GM18870 (cell line): Measurements from ENCODE around the gene PPM1G.

ENCODE experiments used
- ATAC-seq: cut with Tn5 transposase; IDR thresholded peaks from one replicate; pipeline ENCODE4 v1.9.1; 2021; ENCODE audit warnings: moderate library complexity; ENCODE audit not compliant: unreplicated experiment

Gene PPM1G

GRCh38 chr2:27412419-27413152, 3.2 kb upstream of the PPM1G start:
- ATAC-seq, result no peak

- peak; percentile 30 for ATAC-seq
Measured at GRCh38 chr2:27408601-27409320, 630 bp downstream of the PPM1G start.

- no peak for ATAC-seq
Measured at GRCh38 chr2:27407798-27408491, 1.4 kb downstream of the PPM1G start.

DNA sequence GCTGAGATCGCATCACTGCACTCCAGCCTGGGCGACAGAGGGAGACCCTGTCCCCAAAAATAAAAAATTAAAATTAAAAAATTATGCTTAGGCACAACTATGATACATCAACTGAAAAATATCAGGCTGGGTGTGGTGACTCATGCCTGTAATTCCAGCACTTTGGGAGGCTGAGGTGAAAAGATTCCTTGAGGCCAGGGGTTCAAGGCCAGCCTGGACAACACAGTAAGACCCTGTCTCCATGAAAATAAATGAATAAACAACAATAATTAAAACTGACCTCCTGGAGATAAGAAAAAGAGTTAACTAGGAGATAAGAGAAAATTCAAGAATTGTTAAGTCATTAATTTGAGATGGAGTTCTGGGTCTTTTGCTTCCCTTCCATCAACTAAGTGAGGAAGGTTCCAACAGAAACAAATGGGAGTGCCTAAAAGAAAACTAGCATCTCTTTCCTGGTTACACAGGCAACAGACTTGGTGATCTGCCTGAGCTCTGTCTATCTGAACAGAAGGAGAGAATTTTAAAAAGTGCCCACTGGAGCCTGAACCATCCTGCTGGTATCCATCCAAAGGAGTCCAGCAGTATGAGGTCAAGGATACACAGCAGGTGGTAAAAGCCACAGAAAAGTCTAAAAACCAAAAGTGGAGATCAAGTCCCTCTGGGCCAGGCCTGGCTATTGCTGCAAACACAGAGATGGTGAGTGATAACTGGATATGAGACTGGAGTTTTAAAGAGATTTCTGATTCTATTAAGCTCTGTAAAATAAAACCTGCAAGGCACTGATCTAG, 8.8 kb downstream of the PPM1G start:
- ATAC-seq, result no peak

DNA sequence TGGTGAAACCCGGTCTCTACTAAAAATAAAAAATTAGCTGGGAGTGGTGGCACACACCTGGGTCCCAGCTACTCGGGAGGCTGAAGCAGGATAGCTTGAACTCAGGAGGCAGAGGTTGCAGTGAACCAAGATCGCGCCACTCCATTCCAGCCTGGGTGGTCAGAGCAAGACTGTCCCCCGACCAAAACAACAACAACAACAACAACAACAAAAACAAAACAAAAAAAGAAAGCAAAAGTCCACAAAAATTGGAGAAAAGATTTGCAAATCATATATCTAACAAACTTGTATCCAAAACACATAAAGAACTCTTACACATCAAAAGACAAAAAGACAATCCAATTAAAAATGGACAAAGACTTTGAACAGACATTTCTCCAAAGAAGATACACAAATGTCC, 10.4 kb downstream of the PPM1G start:
- ATAC-seq, result no peak

DNA sequence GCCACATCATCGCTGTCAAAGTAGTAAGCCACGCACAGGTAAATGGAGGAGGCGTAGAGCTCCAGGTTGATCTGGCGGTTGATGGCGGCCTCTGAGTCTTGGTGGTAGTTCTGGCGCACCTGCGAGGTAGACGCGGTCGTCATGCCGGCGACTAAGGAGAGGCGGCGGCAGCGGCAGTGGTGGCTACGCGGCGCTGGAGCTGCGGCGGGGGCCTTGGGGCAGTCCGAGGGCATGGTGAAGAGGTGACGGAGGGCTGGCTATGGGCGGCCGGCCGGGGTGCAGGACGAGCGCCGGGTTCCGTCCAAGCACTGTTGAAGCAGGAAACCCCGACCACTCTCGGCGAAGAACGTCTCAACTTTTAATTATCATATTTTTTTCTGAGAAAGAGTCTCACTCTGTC, 16.2 kb downstream of the PPM1G start:
- no peak for ATAC-seq

DNA sequence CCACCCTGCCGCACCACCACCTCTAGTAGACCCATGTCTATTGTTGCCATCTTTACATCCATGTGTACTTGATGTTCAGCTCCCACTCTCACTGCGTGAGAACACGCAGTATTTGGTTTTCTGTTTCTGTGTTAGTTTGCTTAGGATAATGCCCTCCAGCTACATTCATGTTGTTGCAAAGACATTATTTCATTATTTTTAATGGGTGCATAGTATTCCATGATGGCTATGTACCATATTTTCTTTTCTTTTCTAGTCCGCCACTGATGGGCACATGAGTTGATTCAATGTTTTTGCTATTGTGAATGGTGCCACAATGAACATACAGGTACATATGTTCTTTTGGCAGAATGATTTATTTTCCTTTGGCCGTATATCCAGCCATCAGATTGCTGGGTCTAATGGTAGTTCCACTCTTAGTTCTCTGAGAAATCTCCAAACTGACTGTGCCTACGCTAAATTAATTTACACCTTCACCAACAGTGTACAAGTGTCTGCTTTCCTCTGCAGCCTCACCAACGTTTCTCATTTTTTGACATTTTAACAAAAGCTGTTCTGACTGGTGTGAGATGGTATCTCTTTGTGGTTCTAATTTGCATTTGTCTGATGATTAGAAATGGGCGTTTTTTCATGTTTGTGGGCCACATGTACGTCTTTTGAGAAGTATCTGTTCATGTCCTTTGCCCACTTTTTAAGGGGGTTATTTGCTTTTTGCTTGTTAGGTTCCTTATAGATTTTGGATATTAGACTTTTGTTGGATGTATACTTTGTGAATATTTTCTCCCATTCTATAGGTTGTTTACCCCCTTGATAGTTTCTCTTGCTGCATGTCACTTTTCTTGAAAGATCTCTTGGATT, 18.3 kb downstream of the PPM1G start:
- ATAC-seq, result no peak

DNA sequence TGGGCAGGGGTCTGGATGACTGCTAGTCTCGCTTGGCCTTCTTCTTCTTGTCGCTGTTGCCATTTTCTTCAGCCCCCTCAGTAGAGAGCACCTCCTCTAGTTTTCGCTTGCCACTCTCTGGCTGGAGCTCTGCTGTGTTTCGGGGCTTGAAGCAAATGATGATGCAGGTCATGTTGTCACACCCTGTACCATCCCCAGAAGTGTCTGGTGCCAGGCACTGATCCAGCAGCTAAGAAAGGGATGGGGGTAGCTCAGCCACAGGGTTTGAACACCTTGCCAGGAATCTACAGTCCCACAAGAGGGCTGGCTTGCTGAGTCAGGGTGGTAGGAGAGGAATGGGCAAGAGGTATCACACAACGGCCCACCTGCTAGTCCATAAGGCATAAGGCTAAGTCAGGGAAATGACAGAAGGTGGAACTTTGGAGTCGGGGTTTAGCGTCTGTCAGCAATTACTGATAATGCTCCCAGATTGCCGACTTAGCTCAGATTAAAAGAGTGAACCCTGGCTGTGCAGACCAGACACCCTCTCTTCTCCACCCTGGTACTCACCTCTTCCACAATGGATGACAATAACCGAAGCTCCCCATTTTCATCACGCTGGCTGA, 27.7 kb downstream of the PPM1G start:
- no peak for ATAC-seq

DNA sequence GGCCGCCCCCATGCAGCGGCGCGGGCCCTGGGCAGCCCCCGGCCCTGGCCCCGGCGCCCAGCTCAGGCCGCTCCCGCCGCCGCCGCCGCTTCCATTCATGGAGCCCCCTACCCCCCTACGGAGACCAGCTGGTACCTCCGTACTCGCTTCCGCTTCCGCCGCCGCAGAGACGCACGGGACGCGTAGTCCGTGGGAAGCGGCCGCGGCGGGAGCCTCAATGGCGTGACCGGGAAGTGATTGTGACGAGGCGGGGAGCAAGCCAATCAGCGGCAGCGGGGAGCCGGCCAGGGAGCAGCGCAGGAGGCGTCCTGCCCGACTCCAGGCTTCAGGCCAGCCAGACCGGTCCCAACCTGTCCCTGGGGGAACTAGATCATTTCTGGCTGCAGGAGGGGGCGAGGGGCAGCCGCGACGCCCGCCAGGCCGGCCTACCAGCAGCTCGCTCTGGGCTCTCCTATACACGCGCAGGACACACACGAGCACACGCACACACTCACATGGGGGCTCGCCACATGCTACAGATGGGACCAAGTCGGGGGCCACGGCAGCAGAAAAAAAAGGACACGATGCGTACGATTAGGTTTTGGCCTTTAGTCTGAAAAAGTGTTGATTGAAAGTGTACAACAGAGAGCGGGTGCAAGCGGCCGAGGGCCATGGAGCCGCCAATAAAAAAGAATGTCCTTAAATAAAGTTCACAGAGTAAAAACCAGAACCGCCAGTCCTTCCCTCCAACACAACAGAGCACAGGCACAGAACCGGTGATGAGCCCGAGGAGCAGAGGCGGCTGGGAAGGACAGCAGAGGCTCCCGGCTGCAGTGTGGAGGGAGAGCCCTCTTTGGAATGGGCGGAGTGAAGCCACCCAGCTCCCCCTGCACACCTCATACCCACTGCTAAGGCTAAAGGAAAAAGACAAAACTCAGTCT, 28.5 kb downstream of the PPM1G start, which contains the start of gene ZNF513:
Gene ZNF513 (minus strand): TSS at position 109 of the 920 bp plus-strand sequence. CDS start 208 bp downstream, outside the sequence.
- peak; percentile 46 for ATAC-seq

DNA sequence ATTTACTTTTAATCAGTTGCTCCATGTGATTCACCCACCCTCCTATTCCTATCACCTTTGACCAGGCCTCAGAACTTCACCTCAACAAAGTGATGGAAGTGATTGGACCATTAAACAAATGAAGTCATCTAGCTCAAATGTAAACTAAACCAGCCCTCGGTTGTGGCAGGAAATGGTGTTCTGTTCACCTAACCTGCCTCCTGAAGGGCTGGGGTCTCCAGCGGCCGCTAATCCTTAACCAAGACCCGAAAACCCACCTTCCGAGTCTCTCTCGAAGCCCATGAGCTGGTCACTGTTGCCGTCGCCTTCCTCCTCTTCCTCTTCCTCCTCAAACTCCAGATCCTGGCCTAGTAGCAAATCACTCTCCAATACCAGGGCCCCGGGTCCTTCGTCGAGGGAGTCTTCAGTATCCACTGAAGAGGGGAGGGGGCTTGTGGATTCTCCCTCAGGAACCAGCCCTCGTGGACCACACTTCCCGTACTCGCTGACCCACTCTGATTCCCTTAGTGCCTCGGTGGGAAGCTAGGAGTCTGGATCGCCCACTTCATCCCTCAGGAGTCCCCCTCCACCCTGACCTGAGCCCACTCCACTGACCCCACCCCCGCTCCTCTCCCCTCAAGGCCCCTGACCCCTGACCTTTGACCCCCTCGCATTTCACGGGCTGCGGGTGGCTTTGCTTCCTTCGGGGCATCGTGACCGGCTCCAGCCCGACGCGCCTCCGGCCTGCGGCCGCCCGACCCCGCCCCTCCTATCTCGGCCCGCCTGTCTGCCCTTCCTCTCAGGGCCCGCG, 29.4 kb downstream of the PPM1G start:
- ATAC-seq, result no peak

- no peak for ATAC-seq
Measured at GRCh38 chr2:27379383-27379835, 30.0 kb downstream of the PPM1G start.

DNA sequence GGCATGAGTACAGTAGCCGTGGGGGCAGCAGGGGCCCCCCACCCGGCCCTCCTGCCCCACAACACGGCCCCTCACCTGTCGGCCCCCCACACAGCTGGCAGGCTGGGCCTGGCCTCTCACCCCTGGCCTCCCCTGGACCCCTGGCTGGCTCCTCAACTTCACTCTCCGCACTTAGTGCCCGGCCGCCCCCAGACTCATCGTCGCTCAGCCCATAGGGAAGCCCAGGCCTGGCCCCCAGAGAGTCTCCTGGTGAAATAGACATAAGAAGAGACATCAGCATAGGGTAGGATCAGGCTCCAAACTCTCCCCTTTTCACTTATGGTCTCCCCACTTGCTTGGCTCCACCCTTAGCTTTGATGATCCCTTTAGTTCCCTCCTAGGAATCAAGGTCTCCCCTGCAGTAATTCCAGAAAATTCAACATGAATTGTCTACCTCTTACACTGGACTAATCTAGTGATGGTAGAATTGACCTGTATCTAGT, 30.5 kb downstream of the PPM1G start:
- ATAC-seq, result no peak

DNA sequence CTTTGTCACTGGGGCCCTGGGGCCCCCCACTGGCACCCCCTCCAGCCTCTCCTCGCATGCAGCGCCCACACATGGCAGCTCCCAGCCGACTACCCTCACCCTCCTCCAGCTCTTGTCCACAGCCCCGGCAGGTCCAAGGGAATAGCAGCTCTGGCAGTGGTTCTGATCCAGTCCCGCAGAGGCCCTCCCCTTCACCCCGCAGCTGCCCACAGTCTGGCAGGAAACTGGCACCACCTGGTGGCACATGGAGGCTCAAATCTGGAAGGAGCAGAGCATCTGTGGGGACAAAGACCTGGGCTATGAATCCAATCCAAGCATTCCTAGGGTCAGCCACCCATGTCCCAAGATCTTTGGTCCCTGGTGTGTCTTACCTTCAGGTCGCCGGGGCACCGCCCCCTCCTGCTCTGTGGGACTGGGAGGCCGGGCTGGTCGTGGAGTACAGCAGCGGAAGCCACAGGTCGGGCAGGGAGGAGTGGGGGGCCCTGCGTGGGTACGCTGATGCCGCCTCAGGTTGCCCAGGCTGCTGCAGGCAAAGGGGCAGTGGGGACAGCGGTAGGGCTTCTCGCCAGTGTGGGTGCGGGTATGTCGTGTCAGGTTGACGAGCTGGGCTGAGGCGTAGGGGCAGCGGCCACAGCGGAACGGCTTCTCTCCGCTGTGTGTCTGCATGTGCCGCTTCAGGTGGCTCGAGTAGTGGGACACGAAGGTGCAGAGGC, 31.1 kb downstream of the PPM1G start:
- no peak for ATAC-seq

GRCh38 chr2:27377618-27378095, 31.7 kb downstream of the PPM1G start:
- no peak for ATAC-seq

DNA sequence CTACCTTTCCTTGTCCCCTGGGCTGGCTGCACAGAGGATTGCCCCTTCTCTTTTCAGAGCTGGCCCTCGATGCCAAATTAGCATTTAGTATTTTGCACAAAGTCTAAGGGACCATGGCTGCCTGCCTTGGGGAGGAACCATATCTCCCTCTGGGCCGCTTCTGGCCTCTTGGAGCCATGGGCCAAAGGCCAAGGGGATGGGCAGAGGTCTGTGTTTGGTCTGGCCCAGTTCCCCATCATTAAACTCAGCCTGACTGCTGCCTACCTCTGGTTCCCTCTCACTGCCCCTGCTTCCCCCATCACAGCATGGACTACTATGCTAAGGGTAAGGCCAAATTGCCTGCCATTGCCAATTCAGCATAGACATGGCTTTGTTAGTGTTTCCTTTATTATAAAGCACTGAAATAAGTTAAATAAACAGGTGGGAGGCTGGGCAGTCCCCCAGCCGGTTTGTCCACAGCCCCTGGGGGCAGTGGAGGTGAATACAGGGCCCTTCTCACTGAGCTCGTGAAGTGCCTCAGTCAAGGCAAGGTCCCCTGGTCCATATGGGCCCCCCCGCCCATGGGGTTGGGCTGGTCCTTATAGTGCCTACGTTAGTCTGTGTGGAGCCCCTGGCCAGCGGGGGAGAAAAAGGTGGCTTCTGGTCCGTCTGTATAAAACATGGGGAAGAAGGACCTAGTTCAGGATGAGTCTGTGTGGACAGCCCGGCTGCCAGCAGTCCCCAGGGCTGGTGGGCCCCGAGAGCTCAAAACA, 32.3 kb downstream of the PPM1G start:
- ATAC-seq, result no peak
